ENCODE results near the gene LSM7. TPM values are rescaled to one million over a fixed set of nuclear protein-coding genes. Genes with fewer than 3 reads are reported as not detected.
A peak's percentile ranks its signal among the peaks of the same experiment; 100 is the strongest.

Gene LSM7
- total and polyA plus RNA-seq, 8 donors, result 59.3 to 104 (median 96.0) TPM

DNA sequence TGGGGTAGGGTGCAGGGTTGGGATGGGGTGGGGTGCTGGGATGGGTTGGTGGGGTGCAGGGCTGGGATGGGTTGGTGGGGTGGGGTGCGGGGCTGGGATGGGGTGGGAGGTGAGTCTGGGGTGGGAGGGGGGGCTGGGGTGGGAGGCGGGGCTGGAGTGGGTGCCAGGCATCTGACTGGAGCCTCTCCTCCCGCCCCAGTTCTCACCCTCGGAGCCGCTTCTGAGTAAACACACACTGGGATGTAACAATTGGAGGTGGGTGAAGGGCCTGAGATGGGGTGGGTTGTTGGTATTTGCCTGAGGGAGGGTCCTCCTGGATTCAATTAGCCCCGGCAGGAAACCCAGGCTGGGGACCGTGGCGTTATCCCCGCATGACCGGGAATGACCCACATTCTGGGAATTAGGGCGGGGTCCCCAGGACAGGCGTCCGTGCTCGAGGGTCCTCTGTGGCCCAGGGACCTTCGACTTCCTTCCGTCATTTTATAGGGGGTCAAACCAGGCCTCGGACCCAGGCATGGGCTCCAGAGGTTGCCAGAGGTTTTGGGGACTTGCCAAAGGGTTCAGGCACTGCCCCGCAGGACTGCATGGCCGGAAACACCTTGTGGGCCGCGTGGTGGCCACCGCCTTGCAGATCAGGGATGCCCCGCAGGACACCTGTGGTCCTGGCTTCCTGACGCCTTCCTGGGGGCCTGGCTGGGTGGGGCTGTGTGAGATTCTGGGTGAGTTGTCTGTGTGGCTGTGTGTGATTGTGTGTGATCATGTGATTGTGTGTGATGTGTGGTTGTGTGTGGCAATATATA lies 33.1 kb upstream of the LSM7 start:
- Histone ChIP-seq H3K4me1 (no peaks in the 10 kb centered on the region), H3K4me3 (no peak overlapping the region), H3K9me3 (no peaks in the 10 kb centered on the region), H3K27ac (no peak overlapping the region), H3K36me3 (no peaks in the 10 kb centered on the region), H3K27me3 (peaks cover 16 to 66% of the 10 kb centered on the region in 2 donors)
- no peak for ATAC-seq
- TF ChIP-seq, protein P1, sequence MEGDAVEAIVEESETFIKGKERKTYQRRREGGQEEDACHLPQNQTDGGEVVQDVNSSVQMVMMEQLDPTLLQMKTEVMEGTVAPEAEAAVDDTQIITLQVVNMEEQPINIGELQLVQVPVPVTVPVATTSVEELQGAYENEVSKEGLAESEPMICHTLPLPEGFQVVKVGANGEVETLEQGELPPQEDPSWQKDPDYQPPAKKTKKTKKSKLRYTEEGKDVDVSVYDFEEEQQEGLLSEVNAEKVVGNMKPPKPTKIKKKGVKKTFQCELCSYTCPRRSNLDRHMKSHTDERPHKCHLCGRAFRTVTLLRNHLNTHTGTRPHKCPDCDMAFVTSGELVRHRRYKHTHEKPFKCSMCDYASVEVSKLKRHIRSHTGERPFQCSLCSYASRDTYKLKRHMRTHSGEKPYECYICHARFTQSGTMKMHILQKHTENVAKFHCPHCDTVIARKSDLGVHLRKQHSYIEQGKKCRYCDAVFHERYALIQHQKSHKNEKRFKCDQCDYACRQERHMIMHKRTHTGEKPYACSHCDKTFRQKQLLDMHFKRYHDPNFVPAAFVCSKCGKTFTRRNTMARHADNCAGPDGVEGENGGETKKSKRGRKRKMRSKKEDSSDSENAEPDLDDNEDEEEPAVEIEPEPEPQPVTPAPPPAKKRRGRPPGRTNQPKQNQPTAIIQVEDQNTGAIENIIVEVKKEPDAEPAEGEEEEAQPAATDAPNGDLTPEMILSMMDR (IDR thresholded peaks at IDR 0.05), result no peak
- DNase-seq, result no peak
- intact Hi-C loops (cut with DNase I), result no loop called here

DNA sequence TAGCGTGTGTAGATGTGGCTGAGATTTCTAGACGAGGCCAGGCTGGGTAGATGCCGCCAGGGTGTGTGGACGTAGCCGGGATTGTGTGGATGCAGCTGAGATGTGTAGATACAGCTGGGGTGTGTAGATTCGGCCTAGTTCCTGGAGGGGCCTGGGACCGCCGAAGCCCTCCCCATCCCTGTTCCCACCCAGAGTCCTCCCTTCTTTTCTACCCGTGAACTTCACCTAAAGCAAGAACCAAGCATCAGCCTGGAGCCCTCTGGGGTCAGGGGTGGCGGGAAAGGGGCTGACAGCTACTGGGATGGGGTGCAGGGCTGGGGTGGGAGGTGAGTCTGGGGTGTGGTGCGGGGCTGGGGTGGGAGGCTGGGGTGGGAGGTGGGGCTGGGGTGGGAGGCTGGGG lies 32.4 kb upstream of the LSM7 start:
- ATAC-seq (no peak), DNase-seq (peak in 1 of 4 donors; percentile 34)
- Histone ChIP-seq H3K4me1 (no peaks in the 10 kb centered on the region), H3K27ac (no peak overlapping the region), H3K9me3 (no peaks in the 10 kb centered on the region), H3K27me3 (peaks cover 16 to 64% of the 10 kb centered on the region in 2 donors), H3K36me3 (no peaks in the 10 kb centered on the region), H3K4me3 (no peak overlapping the region)
- TF ChIP-seq, protein P1 (IDR thresholded peaks at IDR 0.05), result no peak
- intact Hi-C loops (cut with DNase I), result no loop called here

DNA sequence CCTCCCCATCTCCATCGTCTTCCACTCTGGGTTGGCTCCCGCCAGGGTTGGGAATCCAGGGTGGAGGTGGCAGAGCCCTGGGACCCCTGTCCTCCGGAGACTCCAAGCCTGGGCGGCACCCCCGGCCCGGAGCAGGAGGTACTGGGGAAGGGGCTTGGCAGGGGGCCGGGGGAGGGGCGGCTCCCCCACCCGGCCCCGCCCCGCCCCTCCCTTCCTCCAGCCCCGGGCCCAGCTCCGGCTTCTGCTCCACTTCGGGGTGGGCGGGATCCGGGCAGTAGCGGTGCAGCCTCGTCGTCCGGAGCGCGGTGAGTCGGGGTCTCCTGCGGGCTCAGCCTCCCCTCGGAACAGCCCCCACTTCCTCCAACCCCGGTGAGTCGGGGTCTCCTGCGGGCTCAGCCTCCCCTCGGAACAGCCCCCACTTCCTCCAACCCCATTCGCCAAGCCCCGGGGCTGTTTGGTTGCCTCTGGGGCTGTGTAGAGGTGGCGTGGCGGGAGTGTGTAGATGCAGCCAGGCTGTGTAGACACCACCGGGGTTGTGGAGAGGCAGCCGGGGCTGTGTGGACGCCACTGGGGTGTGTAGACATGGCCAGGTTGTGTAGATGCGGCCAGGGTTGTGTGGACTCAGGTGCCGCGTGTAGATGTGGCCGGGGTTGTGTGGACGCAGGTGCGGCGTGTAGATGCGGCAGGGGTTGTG lies 31.8 kb upstream of the LSM7 start, which contains the start of gene TMPRSS9:
Gene TMPRSS9, plus strand, starts transcription at position 274 of the 694 bp plus-strand sequence. CDS start 29,521 bp downstream, outside the sequence.
- Histone ChIP-seq H3K9me3 (no peaks in the 10 kb centered on the region), H3K4me1 (no peaks in the 10 kb centered on the region), H3K27me3 (peaks cover 16 to 57% of the 10 kb centered on the region in 2 donors), H3K27ac (no peak within 1 kb of the TSS), H3K36me3 (no peaks in the 10 kb centered on the region), H3K4me3 (no peak within 1 kb of the TSS)
- DNase-seq (no peak), ATAC-seq (no peak)
- intact Hi-C loops (cut with DNase I), result no loop called here
- TF ChIP-seq, protein P1 (IDR thresholded peaks at IDR 0.05), result no peak

DNA sequence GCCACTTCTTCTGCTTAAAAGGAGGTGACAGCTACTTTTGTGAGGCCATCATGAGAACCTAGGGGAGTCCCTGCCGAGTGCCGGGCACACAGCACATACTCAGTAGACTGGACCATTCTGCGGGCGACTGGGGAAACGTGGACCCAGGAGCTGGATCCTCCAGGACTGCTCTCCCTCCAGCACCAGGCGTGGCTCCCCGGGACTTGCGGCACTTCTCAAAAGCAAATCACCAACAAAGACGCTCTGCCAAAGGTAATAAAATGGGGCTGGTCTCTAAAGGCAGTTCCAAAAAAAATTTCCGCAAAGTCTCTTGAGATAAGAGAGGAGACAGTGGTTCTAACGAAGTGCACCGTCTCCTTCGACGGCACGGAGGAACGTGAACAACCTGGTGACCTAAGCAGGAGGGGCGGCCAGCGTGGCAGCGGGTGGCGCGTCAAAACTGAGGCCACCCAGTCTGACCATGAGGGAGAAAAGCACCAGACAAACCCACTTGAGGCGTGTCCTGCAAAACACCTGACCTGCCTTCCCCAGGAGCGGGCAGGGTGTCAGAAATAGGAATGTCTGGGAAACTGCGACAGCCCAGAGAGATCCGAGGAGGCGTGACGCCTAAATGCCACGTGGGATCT lies 30.3 kb upstream of the LSM7 start:
- no peak overlapping the region for H3K27ac ChIP-seq
- H3K27me3 ChIP-seq, result peaks cover 16 to 45% of the 10 kb centered on the region in 2 donors
- no peaks in the 10 kb centered on the region for H3K9me3 ChIP-seq
- TF ChIP-seq, protein P1 (IDR thresholded peaks at IDR 0.05), result no peak
- ATAC-seq (no peak), DNase-seq (no peak)
- no peaks in the 10 kb centered on the region for H3K4me1 ChIP-seq
- H3K36me3 ChIP-seq, result peaks cover 0 to 8% of the 10 kb centered on the region in 2 donors
- intact Hi-C loops (cut with DNase I), result no loop called here
- no peak overlapping the region for H3K4me3 ChIP-seq

All from left lung (tissue), 10 donors.